Stomach (tissue), 4 donors: ENCODE measurements around the gene FANK1.

Experiments
- CTCF ChIP-seq, 7 experiments: fragments of 450-650 bp in 4 of 7; fragments of 200-600 bp in 3 of 7; sonication (generic) in 3 of 7; IDR thresholded peaks; one replicate each; pipeline ENCODE4 v1.5.1; 2016 to 2019; ENCODE audit warnings: antibody characterized with exemption in 7 of 7, control low read depth in 2 of 7, mild to moderate bottlenecking in 1 of 7
- POLR2A ChIP-seq, 4 donors: fragments of 450-650 bp; IDR thresholded peaks; one replicate each; pipeline ENCODE4 v1.6.1; 2016; ENCODE audit warnings: antibody characterized with exemption in 4 of 4, control low read depth in 2 of 4, mild to moderate bottlenecking in 1 of 4, moderate library complexity in 1 of 4

GRCh38 chr10:125852487-125852886, 43.9 kb upstream of the FANK1 start:
- TF ChIP-seq CTCF (IDR thresholded peaks at IDR 0.05) (no peak), POLR2A (IDR thresholded peaks at IDR 0.05) (no peak)
